Stimulated activated CD4-positive, alpha-beta T cell treated with anti-CD3 and anti-CD28 coated beads, Interleukin-4, amount 100 ng/mL, for 1 hour (primary cell): ENCODE measurements around the gene GABPB1.

ENCODE experiments used
- DNase-seq: peaks from one replicate; pipeline ENCODE4 v3.0.0-alpha.2; 2020

GABPB1 gene

GRCh38 chr15:50341616-50342136 is 13.3 kb downstream of the GABPB1 start:
- DNase-seq, result no peak

- DNase-seq, result no peak
Observed at GRCh38 chr15:50340416-50340815, 14.6 kb downstream of the GABPB1 start.

GRCh38 chr15:50339717-50340116 is 15.3 kb downstream of the GABPB1 start:
- no peak for DNase-seq

- DNase-seq, result no peak
Observed at GRCh38 chr15:50335251-50335650, 19.7 kb downstream of the GABPB1 start.

- DNase-seq, result no peak
Observed at GRCh38 chr15:50333229-50333628, 21.8 kb downstream of the GABPB1 start.

- no peak for DNase-seq
Observed at GRCh38 chr15:50330921-50331320, 24.1 kb downstream of the GABPB1 start.

- DNase-seq, result no peak
Observed at GRCh38 chr15:50328116-50328515, 26.9 kb downstream of the GABPB1 start.

- DNase-seq, result no peak
Observed at GRCh38 chr15:50321680-50322210, 33.3 kb downstream of the GABPB1 start.

- no peak for DNase-seq
Observed at GRCh38 chr15:50320504-50320903, 34.5 kb downstream of the GABPB1 start.

- DNase-seq, result no peak
Observed at GRCh38 chr15:50318697-50319096, 36.3 kb downstream of the GABPB1 start.

- DNase-seq, result no peak
Observed at GRCh38 chr15:50315814-50316630, 39.0 kb downstream of the GABPB1 start.

- no peak for DNase-seq
Observed at GRCh38 chr15:50312636-50313035, 42.4 kb downstream of the GABPB1 start.

GRCh38 chr15:50307799-50308198 is 47.2 kb downstream of the GABPB1 start:
- DNase-seq, result no peak

- no peak for DNase-seq
Observed at GRCh38 chr15:50304836-50305235, 50.2 kb downstream of the GABPB1 start.

- DNase-seq, result no peak
Observed at GRCh38 chr15:50302581-50302980, 52.4 kb downstream of the GABPB1 start.

- DNase-seq, result no peak
Observed at GRCh38 chr15:50298340-50298739, 56.7 kb downstream of the GABPB1 start.

- no peak for DNase-seq
Observed at GRCh38 chr15:50295966-50296365, 59.0 kb downstream of the GABPB1 start.

GRCh38 chr15:50289749-50290148 is 65.2 kb downstream of the GABPB1 start:
- DNase-seq, result no peak

- no peak for DNase-seq
Observed at GRCh38 chr15:50287324-50288116, 67.5 kb downstream of the GABPB1 start.

GRCh38 chr15:50281427-50281826 is 73.6 kb downstream of the GABPB1 start:
- DNase-seq, result no peak

GRCh38 chr15:50280271-50280670 is 74.7 kb downstream of the GABPB1 start:
- no peak for DNase-seq

GRCh38 chr15:50278496-50278895 is 76.5 kb downstream of the GABPB1 start:
- no peak for DNase-seq

- DNase-seq, result no peak
Observed at GRCh38 chr15:50277370-50277769, 77.6 kb downstream of the GABPB1 start.

- DNase-seq, result no peak
Observed at GRCh38 chr15:50275908-50276307, 79.1 kb downstream of the GABPB1 start.
